ENCODE results near the gene MSH3. TPM values are rescaled to one million over a fixed set of nuclear protein-coding genes. Genes with fewer than 3 reads are reported as not detected.
"Not testable (repeated sequence)": the region's sequence is repeated elsewhere in the genome, so short reads cannot be mapped to it uniquely, and the experiment has no call there.

The MSH3 gene
- total RNA-seq, 1 donor from 2014 or later = 19.7 TPM

DNA sequence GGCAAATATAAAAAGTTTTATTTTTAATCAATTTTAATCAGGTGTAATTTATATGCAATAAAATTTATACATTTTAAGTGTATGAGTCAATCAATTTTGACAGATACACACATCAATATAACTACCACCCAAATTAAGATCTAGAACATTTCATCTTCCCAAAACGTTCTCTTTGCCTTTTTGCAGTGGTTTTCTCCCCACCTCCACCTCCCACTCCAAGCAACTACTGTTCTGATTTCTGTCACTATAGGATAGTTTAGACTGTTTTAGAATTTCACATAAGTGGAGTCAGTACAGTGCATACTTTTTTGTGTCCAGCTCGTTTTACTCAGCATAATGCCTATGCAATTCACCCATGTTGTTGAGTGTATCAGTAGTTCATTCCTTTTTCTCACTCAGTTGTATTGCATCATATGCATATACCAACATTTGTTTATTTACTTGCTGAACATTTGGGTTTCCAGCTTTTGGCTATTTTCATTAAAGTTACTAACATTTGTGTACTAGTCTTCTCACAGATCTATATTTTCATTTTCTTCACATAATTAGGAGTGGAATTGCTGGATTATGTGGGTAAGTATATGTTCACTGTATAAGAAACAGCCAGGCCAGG, 52.5 kb downstream of the MSH3 start:
- DNase-seq (ENCODE audit: low spot score) = no peak

GRCh38 chr5:80707645-80708044, 53.2 kb downstream of the MSH3 start:
- DNase-seq (ENCODE audit: low spot score) = no peak

DNA sequence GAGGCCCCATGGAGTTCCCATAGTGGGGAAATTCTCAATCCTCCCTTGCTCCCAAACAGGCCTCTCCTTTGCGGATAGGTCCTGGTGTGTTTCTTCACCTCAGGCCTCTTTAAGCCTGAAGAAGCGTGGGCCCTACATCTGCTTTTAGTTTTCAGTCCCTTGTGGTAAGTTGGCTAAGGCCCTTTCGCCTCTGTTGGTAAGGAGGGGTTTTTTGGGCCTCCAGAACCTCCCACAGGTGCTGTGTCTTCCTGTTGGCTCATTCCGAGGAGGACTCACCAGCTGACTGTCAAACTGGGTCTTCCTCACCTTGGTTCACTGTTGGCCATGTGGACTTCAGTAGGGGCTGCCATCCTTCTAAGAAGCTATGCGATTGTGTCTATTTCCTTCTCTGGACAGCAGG, 56.8 kb downstream of the MSH3 start:
- DNase-seq (ENCODE audit: low spot score) = no peak

GRCh38 chr5:80711938-80712337, 57.5 kb downstream of the MSH3 start:
- no peak for DNase-seq (ENCODE audit: low spot score)

GRCh38 chr5:80712919-80713318, 58.5 kb downstream of the MSH3 start:
- DNase-seq (ENCODE audit: low spot score) = no peak

GRCh38 chr5:80713631-80714030, 59.2 kb downstream of the MSH3 start:
- DNase-seq (ENCODE audit: low spot score) = no peak

DNA sequence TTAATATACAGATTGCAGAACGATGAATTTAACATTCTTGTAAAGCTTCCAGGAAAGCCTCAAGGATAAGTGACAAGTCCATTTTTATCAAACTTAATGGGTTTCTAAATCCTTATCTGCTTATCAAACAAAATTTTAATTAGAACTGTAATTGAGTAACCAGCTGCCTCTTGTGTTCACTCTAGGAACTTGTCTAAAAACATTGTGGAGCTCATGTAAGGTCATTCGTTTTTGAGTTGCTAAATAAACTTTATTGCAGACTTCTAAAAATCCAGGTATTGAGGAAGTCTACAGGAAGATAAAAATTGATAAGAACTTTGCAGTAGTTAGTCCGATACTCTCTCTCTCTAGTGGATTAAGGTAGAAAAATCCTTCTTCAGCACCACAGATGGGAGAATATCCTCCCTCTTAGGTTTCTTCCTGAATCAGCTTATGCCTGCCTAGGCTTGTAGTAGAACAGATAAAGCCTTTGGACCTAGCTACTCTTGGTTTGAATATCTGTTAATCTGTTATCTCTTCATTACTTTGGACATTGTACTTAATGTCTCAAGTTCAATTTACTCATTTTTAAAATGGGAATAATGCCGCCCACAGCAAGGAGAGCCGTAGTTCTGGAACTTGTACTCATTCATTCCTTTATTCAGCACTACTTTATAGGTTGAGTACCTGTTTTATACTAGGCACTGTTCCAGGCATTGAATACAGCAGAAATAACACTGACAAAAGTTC, 60.3 kb downstream of the MSH3 start:
- no peak for DNase-seq (ENCODE audit: low spot score)

DNA sequence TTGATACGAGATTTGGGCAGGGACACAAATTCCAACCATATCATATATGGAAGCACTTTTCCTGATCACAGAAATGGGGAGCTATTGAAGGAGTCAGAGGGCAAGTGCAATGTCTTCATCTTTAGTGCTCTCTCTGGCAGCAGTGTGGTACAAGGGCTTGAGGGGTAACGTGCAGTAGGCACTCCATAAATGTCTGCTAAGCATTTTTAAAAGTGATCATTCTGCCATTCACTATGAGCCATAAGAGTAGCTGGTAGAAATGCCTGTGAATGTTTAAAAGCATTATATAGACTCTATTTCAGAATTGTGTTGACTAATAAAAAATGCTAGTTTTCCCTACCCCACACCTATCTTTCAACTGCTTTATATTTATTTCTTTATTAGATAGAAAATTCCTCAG, 61.4 kb downstream of the MSH3 start:
- no peak for DNase-seq (ENCODE audit: low spot score)

DNA sequence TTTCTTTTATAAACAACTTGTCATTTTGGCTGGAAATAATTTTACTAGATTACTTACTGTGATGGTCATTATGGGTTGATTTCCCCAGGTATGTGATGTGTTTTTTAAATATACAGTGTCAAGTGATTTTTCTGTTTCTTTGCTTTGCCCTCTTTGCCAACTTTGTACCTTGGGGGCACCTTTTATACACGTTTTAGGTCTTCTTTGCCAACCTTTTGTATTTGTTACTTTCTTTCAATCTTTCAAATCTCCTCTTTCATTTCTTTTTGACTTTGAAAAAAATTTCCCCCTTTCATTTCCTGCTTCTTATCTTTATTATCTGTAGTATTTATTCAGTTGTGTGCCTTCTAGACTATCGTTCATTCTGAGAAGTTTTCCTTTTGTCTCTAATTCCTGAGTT, 65.7 kb downstream of the MSH3 start:
- DNase-seq (ENCODE audit: low spot score) = no peak

- no peak for DNase-seq (ENCODE audit: low spot score)
Measured at GRCh38 chr5:80722916-80723315, 68.5 kb downstream of the MSH3 start.

DNA sequence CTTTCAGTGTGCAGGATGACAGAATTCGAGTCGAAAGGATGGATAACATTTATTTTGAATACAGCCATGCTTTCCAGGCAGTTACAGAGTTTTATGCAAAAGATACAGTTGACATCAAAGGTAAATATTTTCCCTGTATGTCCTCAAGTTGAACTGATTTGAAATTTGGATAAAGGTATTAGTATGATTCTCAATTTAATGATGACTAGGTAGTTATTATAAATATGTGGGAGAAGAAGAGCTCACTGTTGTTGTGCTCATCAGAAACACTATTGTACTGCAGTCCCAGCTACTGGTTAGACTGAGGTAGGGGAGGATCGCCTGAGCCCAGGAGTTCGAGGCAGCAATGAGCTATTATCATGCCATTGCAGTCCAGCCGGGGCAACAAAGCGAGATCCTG, 71.0 kb downstream of the MSH3 start:
- no peak for DNase-seq (ENCODE audit: low spot score)

DNA sequence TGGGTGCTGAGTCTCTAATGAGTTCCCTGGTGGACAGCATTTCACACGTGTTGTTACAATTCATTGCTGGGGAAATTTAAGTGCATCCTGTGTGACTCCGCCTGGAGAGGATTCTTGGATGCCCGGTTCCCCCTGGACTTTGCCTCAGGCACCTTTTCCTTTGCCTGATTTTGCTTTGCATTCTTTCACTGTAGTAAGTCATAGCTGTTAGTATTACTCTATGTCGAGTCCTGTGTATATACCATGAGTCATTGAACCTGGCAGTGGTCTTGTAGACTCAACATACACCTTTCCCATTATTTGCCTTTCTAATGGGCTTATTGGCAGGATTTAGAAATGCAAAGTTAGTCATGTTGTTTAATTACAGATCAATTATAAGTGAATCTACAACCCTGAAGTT, 82.3 kb downstream of the MSH3 start:
- no peak for DNase-seq (ENCODE audit: low spot score)

DNA sequence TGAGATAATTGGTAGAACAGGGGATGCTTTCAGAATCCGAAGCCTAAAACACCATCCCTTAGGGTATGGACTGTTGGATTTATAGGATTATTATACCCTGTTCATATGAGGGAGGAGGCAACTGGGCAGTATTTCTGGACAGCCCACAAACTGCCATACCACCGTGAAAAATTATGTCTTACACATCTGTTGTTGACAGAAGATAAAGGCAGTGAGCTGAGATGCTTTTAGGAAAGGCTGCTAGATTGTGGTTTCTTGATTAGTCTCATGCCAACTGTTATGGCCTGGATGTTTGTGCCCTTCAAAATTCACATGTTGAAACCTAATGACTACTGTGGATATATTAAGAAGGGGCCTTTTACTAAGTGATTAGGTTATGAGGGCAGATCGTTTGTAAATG, 84.0 kb downstream of the MSH3 start:
- DNase-seq (ENCODE audit: low spot score) = no peak

- no peak for DNase-seq (ENCODE audit: low spot score)
Measured at GRCh38 chr5:80739057-80739456, 84.6 kb downstream of the MSH3 start.

DNA sequence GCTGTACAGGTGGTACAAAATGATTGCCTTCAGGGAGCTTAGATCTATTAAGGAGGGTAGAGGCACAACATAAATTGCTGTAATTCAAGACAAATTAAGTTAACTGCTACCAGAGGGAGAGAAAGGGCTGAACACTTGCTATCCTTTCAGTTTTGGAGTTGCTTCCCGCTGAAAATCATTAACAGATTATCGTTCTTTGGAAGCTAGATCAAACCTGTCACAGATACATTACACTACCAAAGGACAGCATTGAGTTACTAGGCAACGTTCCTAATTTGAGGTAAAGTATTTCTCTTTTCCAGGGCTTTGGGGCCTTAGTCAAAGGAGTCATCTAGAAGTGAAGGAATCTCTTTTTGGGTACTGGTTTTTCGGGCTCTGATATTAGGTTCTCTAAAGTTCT, 85.0 kb downstream of the MSH3 start:
- no peak for DNase-seq (ENCODE audit: low spot score)

DNA sequence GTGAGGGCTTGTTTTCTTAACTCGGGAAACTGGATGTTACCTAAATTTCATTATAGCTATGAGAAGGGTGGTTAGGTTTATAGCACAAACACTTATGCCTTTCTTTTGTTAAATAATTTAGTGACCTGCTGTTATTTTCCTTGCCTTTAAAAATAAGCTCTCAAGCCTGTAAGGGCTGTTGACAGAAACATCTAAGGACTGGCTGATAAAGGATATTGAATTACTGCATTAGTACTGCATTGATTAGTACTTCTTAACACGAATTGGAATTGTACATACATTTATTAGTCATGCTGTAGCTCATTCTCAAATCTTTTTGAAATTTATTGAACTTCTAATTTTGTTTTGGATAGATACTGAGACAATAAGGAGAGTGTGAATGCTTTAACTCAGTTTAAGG, 85.4 kb downstream of the MSH3 start:
- DNase-seq (ENCODE audit: low spot score) = no peak

- DNase-seq (ENCODE audit: low spot score) = not testable (repeated sequence)
Measured at GRCh38 chr5:80740488-80740887, 86.0 kb downstream of the MSH3 start.

DNA sequence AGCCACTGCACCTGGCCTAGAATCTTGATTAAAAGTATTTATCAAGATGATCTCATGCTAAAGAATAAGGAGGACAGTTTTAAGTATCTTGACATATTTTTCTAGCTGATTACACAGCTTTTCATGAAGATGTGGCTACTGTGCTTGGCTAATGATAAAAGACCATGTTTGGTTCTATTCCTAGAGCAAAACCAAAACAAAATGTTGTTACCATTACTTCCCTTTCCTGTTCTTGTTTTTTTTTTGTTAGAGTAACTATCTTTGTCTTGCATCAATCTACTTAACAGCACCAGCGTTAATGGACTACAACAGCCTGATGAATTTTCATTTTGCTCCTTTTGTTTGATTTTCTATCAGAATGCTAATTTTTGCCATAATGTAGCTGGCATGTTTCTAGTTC, 86.5 kb downstream of the MSH3 start:
- DNase-seq (ENCODE audit: low spot score) = no peak

DNA sequence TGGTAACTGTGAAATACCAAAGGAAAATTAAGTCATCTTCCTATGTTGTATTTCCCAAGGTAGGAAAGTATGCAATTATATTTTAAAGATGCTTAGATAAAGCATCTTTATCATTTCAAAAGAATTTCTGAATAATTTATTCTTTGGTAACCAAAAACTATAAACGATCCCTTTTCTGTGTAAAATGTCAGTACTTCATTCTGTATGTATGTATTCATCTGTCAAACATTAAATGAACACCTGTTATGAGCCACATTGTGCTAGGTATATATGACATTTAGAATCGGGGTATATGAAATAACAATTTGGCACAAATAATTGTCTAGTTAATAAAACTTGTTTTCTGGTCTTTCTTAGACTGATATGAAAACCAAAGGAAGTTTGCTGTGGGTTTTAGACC, 89.7 kb downstream of the MSH3 start:
- DNase-seq (ENCODE audit: low spot score) = no peak

DNA sequence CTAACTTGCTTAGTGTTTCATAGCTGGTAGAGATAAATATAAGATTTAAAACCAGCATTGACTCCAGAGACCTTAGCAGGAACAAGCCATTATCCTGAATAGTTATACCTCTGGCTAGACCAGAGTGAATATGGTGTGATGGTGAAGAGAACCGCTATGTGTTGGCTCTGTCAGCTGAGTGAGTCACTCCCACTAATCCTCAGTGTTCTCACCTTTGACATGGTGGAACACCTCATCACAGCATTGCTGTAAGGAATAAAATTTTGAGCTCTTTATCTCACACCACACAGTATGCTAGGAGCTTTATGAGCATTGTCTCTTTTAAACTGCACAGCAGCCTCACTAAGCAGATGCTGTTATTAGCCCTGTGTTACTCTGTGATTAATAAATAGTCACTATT, 91.0 kb downstream of the MSH3 start:
- no peak for DNase-seq (ENCODE audit: low spot score)

DNA sequence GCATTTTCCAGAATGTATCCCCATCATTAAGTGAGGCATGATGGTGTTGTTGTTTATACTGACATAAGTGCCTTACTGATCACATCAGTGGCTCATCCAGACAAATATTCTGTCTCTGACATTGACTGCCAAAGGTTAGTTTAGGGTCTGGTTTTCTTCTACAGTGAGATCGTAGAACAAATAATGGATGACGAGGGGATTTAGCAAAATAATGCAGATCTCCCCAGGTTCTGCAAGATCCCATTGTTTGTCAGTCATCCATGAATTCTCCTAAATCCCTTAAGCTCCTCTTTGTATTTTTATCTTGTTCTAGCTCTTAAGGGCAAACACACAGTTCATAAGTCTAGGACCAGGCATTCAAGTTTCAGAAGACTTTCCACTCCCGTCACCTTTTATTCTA, 93.5 kb downstream of the MSH3 start:
- no peak for DNase-seq (ENCODE audit: low spot score)

DNA sequence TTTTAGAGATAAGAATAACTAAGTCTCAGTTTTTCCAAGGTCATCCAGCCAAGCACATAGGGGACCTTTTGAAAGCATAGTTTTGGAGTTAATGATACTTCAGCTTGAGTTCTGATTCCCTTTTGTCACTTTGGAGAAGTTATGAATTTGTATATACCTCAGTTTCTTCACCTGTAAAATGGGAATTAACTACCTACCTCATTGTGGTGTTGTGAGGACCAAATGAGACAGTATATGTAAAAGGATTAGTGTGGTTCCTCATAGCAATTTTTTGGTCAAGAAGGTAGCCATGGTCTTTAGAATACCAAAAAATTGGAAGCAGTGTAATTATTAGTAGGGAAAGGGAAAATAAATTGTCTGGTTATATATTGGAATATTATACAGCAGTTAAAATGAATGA, 98.0 kb downstream of the MSH3 start:
- no peak for DNase-seq (ENCODE audit: low spot score)

DNA sequence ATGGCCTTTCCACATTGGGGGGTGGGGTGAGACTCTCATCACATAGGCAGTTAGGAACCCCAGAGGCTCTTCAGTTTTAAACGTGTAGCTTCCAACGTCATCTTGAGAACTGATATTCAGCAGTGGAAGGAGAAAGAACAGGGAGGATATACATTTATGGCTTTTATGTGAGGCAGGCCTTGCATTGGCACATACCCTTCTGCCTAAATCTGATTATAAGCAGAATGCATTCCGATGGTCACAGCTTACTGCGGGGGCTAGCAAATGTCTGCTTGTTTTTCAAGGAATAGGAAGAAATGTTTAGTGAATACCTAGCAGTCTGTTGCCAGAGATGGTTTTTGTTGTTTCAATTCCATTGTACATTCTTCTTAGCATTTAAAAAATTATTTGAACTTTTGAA, 99.3 kb downstream of the MSH3 start:
- peak; percentile 25 for DNase-seq (ENCODE audit: low spot score)

- DNase-seq (ENCODE audit: low spot score) = no peak
Measured at GRCh38 chr5:80754900-80755299, 100.4 kb downstream of the MSH3 start.

Data from umbilical cord (tissue), 2 donors.